Kidney capillary endothelial cell (primary cell): Measurements from ENCODE around the gene GABARAP.
"Not testable (repeated sequence)": the region's sequence is repeated elsewhere in the genome, so short reads cannot be mapped to it uniquely, and the experiment has no call there.

Experiments used
- DNase-seq: peaks from one replicate; pipeline ENCODE4 v3.0.0-alpha.2; 2018; ENCODE audit warnings: low spot score

Gene GABARAP

GRCh38 chr17:7260651-7261378, 18.6 kb upstream of the GABARAP start:
- no peak for DNase-seq

GRCh38 chr17:7260151-7260550, 17.9 kb upstream of the GABARAP start:
- no peak for DNase-seq

DNA sequence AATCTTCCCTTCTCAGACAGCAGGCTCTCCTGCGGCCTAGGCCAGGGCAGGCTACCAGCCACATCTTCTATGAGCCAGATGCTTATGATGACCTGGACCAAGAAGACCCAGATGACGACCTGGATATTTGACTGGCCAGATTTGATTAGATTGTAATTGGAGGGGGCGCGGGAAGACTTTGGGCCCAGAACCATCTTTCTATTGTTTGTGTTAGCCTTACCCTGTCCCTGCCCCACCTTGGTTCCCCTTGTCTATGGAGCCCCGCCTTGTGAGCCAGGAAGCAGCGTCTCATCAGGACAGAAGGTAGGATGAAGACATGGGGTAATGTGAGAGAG, 17.3 kb upstream of the GABARAP start:
- DNase-seq = no peak

- no peak for DNase-seq
These were observed 16.7 kb upstream of the GABARAP start for GRCh38 chr17:7258731-7259554.

- no peak for DNase-seq
These were observed 14.7 kb upstream of the GABARAP start for GRCh38 chr17:7256766-7257456.

DNA sequence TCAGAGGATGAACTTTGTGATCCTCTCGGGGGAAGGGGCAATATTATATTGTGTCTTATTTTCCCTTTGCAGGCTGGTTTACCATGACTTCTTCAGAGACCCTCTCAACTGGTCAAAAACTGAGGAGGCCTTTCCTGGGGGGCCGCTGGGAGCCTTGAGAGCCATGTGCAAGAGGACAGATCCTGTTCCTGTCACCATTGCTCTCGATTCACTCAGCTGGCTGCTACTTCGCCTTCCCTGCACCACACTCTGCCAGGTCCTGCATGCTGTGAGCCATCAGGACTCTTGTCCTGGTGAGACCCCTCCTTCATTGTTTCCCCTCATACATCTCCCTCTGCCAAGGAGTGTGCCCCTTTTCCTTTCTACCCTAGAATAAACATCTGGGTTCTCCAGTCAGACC, 12.3 kb upstream of the GABARAP start:
- DNase-seq = no peak

- DNase-seq = no peak
These were observed 10.8 kb upstream of the GABARAP start for GRCh38 chr17:7253082-7253481.

DNA sequence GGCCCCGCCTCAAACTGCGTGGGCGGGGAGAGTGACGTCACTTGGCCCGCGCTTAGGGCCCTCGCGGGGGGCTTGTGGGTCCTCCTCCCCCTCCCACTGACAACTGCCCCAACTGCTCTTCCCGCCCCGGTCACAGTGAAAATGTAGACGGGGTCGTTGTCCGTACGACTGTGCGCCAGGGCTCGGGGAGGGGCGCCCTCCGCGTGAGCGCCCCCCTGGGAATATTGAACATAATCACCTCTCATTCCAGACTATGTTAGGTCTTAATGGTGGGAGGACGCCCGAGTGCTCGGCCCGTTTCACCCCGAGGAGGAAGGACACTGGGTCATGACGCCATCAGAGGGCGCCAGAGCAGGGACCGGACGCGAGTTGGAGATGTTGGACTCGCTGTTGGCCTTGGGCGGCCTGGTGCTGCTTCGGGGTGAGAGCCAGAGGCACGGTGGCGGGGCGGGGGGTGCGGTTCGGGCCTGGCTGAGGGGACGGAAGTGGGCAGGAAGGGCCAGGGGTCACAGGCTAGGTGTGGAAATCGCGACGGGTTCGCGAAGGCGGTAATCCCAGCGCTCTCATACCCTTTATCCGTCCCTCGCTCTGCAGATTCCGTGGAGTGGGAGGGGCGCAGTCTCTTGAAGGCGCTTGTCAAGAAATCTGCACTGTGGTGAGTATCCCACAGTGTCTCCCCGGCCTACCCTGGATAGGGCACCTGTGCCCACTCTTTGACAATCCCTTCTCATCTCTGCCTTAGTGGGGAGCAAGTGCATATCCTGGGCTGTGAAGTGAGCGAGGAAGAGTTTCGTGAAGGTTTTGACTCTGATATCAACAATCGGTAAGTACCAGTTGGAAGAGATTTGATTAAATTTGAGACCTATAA, 10.2 kb upstream of the GABARAP start, which contains the start of gene ELP5:
TSS of gene ELP5 (plus strand) at position 40 of the 868 bp plus-strand sequence. CDS start at position 376, 336 bp downstream.
- peak; percentile 86 for DNase-seq

DNA sequence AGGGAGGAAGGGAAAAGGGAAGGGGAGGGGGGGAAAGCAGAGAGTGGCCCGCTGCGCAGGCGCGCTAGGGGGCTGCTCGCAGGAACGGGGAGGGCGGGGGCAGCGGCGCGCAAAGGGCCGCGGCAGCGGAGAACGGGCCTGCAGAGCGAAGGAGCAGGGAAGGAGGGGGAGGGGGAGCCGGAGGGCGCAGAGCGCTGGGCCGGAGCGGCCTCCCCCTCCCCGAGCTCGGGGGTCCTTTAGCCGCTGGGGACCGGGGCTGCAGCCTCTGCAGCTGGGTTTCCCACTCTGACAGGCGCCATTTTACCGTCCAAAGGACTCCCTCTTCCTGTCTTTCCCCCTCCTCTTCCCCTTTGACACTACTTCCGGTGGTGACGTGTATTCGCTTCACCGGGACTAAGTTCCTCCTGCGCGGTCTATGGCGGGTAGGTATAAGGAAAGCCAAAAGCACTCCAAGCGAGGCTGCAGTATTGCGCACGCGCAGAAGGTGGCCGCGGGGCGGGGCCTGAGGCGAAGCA, 9.5 kb upstream of the GABARAP start, which contains the start of gene CTDNEP1:
TSS of gene CTDNEP1 (minus strand) at position 74 of the 515 bp plus-strand sequence. CDS start 438 bp downstream, outside the sequence.
- peak; percentile 100 for DNase-seq

DNA sequence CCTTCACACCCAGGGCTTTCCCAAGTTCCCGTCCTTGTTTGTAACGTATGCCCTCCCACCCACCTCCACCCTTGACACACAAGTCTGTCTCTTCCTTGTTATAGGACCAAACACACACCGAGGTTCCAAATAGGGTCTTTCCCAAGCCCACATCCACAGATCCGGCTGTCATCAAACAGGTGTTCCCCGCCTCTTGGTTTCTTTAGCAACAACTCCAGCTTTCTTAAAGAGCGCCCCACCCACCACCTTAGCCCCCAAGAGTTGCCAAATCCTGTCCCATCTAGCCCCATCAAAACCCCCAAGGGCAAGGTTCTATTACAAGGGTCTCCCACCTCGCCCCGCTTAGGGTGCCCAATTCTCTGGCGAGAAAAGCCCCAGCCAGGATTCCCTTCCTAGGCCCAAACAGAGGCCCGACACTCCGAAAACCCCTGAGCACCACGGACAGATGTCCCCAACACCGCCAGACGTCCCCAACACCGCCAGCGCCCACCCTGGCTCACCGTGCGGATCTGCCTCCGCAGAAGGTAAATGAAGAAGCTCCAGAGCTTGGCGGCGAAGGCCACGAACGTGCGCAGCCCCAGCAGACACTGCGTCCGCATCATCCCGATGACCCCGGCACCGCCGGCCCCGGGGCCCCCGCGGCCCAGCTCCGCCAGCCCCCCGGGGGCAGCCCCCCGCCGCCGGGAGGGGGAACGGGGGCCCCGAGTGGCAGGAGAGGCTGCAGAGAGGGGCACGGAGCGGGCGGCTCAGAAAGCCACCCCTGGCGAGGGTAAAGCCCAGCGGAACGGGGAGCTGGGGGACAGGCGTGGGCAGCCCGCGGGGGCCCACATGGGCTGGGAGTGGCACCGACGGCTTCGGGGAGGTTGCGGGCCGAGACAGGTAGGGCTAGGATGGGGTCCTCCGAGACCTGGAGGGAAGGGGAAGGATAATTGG, 8.7 kb upstream of the GABARAP start:
- DNase-seq = no peak

- DNase-seq = no peak
These were observed 7.6 kb upstream of the GABARAP start for GRCh38 chr17:7249830-7250229.

DNA sequence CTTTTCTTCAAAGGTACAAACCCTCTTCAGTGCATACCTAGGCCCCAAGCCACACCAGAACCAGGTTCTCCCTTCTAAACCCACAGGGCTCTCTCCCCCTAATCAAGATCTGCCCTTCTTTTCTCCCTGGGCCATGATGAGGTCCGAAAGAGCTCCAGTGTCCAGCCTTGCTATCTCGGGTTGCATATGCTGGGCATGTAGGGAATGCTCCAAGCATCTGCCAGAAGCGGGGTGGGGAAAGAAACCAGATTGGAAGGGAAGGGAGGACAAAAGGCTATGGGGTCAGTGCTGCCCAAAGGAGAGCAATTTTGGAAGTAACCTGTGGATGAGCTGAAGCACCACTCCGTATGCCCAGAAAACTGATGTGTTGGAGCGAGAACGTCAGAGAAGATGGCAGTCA, 7.0 kb upstream of the GABARAP start:
- DNase-seq = no peak

GRCh38 chr17:7248796-7249195, 6.5 kb upstream of the GABARAP start:
- no peak for DNase-seq

GRCh38 chr17:7246779-7247178, 4.5 kb upstream of the GABARAP start:
- DNase-seq = no peak

- DNase-seq = not testable (repeated sequence)
These were observed 1.6 kb upstream of the GABARAP start for GRCh38 chr17:7243838-7244237.

- DNase-seq = no peak
These were observed 1.1 kb upstream of the GABARAP start for GRCh38 chr17:7243453-7243729.

DNA sequence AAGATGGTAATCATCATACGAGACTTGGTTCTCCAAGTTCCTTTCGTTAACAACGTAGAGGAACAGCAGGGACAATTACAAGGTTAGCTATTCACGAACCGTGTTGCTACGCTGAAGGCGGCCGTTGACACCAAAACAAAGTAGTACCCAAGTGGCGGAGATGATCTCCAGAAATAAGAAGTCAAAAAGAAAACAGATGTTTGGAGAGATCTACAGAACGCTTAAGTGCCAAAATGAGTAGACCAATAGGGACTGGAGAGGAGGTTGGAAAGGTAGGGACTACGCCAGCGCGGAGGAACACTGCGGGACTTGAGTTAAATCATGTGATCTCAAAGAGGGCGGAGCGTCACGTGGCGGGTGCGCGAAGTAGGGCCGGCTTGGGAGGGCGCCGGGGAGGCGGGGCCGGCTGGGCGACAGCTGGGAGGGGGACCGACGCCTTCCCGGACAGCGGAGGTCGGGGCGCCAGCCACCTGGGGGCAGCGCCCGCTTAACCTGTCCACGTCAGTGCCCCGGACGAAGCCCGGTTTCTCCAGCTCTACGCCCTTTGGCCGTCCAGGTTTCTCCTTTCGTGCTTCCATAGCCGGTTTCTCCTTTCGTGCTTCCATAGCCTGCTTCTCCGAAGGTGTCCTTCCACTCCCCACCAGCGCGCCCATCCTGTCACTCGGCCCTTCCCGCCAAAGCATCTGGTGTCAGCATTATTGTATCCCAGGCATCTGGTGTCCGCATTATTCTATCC, 636 bp upstream of the GABARAP start:
- peak; percentile 87 for DNase-seq

- no peak for DNase-seq
These were observed 1.0 kb downstream of the GABARAP start for GRCh38 chr17:7241090-7241733.

DNA sequence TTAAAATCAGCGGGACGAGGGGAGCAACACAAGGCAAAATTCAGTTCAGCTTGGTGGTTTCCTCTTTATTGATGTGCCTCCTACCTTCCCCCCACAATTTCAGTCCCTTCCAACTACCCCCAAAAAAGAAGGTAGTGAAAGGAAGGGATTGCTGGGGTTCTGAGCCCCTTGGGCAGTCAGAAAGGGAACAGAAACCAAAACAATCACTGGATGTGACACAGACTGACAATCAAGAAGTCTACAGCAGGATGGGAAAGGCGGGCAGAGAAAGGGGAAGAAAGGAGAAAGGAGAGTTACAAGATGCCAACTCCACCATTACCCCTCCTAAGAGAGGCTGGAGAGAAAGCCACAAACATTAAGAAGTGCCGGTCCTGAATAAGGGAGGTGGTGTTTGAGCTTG, 1.9 kb downstream of the GABARAP start:
- DNase-seq = no peak
